Measurements from ENCODE around the gene TOM1L2.

The TOM1L2 gene

DNA sequence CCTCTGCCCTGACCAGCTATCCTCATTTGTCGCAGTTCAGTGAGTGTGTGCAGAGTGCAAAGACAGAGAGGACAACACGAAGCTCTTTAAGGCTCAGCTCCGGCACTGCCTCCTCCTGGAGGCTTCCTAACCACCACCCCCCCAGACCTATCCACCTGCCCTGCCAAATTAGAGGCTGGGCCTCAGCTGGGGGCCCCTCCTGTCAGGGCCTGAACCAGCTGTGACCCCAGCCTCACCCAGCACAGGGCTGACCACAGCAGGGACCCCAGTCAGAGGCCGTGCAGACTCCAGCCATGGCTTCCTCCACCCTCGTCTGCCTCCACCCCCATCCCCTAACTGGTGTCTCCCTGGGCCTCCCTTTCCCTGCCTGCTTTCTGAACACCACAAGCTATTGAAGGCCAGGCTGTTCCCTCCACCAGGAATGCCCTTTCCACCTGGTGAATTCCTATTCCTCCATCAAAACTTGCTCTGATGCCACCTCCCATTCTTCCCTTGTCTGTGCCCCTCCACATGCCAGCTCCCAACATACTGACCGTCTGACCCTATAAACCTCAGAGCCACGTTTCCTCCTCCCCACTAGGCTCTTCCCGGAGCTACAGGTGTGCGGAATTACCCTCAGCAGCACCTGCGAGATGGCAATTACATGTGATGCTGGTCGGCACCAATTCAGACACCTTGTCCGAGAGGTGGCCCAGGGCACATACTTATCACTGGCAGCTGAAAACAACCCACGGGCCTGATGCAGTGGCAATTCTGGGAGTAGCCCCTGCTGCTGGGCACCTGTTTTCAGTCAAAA is 144.2 kb downstream of the TOM1L2 start:
- Histone ChIP-seq H3K9me3 (no peaks in the 10 kb centered on the region), H3K4me1 (peaks cover 18% of the 10 kb centered on the region), H3K36me3 (peaks cover 7% of the 10 kb centered on the region), H3K4me3 (ENCODE audit: low read depth, low read length) (no peak overlapping the region), H3K27me3 (no peaks in the 10 kb centered on the region)
- DNase-seq = no peak
- TF ChIP-seq, protein P1, sequence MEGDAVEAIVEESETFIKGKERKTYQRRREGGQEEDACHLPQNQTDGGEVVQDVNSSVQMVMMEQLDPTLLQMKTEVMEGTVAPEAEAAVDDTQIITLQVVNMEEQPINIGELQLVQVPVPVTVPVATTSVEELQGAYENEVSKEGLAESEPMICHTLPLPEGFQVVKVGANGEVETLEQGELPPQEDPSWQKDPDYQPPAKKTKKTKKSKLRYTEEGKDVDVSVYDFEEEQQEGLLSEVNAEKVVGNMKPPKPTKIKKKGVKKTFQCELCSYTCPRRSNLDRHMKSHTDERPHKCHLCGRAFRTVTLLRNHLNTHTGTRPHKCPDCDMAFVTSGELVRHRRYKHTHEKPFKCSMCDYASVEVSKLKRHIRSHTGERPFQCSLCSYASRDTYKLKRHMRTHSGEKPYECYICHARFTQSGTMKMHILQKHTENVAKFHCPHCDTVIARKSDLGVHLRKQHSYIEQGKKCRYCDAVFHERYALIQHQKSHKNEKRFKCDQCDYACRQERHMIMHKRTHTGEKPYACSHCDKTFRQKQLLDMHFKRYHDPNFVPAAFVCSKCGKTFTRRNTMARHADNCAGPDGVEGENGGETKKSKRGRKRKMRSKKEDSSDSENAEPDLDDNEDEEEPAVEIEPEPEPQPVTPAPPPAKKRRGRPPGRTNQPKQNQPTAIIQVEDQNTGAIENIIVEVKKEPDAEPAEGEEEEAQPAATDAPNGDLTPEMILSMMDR (IDR thresholded peaks at IDR 0.05; ENCODE audit: low read depth, low read length) = no peak

DNA sequence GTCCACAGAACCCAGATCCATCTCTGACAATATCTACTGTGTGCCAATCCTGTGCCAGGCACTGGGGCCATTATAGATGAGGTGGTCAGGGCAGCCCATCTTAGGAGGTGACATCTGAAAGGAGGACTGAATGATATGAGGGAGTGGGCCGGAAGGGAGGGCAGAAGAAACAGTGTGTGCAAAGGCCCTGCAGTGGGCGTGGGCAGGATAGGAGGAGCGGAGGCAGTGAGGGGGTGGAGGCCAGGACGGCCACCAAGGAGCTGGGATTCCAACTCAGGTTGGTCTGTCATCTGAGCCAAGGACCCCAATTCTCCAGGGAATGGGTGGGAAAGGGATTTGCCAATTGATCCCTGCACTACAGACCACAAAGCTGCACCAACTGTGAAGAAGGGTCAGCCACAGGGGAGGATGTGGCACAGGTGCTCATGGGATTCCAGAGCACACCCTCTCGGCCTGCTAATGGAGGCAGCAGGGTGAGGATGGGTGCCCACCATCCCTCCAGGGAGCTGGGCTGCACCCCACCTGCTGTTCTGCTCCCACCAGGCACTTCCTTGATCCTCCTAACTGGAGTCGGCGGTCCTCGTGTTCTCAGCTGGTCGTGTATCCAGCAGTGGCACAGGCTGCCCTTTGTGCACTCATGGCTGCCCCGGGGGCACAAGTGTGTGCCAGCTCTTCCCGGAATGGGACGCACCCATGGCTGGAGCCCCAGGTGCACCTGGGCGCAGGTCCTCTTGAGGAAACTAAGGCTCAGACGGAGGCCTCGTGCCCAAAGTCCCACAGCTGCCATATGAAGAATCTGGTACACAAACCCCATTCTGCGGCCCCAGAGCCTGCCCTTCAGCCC is 145.0 kb downstream of the TOM1L2 start:
- Histone ChIP-seq H3K4me1 (peaks cover 25% of the 10 kb centered on the region), H3K27me3 (no peaks in the 10 kb centered on the region), H3K4me3 (ENCODE audit: low read depth, low read length) (no peak overlapping the region), H3K36me3 (peaks cover 6% of the 10 kb centered on the region), H3K9me3 (no peaks in the 10 kb centered on the region)
- TF ChIP-seq, protein P1 (IDR thresholded peaks at IDR 0.05; ENCODE audit: low read depth, low read length) = no peak
- no peak for DNase-seq

DNA sequence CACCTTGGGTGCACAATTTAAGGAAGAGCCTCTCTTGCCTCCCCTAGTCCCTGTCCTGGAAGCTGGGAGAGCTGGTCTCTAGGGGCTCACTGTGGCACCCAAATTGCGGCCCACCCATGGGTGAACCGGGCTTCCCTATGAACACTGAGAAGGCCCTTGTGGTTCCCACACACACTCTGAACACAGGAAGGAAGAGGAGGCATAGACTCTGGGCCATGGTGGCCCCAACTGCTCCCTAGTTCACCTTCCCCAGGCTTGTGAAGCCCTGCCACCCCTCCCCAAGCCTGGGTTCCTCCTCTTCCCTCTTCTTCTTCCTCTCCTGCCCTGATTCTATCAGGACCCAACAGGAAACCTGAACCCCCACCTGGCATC is 145.9 kb downstream of the TOM1L2 start:
- TF ChIP-seq, protein P1 (IDR thresholded peaks at IDR 0.05; ENCODE audit: low read depth, low read length) = no peak
- Histone ChIP-seq H3K4me3 (ENCODE audit: low read depth, low read length) (no peak overlapping the region), H3K9me3 (no peaks in the 10 kb centered on the region), H3K36me3 (no peaks in the 10 kb centered on the region; the same call in 1 of the 2 replicates), H3K4me1 (peaks cover 19% of the 10 kb centered on the region), H3K27me3 (no peaks in the 10 kb centered on the region)
- no peak for DNase-seq

DNA sequence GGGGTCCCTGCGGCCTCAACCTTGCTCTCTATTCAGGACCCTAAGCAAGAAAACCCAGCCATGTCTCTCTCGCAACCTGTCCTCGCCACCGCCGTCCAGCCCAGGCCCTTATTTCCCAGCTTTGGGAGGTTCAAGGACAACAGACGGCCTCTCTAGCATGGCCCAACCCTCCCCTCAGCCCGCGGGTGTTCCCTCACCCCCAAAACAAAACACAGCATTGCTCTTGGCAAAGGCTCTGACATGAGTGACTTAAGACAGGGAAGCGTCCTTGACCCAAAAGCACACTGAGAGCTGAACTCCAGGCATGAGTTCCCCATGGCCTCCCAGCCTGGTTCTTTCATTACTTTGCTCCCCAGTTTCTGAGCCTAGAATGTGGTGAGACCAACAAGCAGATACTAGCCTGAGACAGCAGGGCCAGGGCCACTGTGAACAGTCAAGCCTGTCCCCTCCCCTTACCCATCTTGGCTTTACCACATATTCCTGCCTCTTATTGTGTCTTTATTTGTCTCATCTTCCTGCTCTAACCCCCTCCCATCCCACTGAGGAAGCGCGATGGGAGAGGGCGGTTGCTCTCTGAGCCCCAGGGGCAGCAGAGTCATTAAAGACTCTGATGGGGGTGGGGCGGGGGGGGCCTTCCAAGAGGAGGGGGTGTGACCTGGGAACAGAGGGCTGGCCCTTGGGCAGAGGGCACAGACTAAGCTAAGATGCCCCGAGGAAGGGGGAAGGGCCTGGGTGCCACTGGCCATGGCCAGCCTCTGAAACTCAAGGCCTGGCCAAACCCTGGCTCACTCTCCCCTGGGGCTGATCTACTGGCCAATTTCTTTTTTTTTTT is 147.2 kb downstream of the TOM1L2 start:
- H3K9me3 ChIP-seq = no peaks in the 10 kb centered on the region
- TF ChIP-seq, protein P1 (IDR thresholded peaks at IDR 0.05; ENCODE audit: low read depth, low read length) = no peak
- H3K27me3 ChIP-seq = no peaks in the 10 kb centered on the region
- H3K4me3 ChIP-seq (ENCODE audit: low read depth, low read length) = no peak overlapping the region
- H3K36me3 ChIP-seq = no peaks in the 10 kb centered on the region; the same call in 1 of the 2 replicates
- peaks cover 20% of the 10 kb centered on the region for H3K4me1 ChIP-seq
- DNase-seq = no peak

DNA sequence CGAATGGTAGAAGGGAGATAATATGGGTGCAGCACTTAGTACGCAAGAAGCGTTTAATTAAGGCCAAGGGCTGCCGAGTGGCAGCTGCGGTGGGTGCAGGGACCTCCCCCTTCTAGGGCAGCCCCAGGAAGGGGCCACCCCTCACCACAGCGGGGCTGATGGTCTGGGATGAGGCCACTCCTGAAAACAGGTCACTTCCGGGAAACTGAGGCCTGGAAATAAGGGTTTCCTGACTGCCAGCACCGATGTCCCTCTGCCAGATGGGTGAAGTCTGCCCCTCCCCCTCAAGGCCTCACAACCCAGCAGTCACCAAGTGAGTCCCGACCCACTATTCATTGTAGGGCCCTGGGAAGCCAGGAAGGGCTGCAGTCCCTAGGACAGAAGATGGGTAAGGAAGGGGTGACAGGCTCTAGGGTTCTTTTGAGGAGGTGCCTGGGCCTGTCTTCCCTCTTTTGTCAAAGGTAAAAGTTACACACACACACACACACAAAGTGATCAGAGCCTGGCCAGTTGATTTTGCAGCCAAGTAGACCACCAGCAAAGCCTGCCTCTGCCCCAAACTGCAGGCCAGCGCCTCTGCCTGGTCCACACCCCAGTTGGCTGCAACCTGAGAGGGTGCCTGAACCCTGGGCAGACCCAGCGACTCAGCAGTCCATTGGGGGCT is 147.9 kb downstream of the TOM1L2 start:
- H3K27me3 ChIP-seq = no peaks in the 10 kb centered on the region
- H3K4me1 ChIP-seq = peaks cover 28% of the 10 kb centered on the region
- peak; percentile 66 for DNase-seq
- H3K9me3 ChIP-seq = no peaks in the 10 kb centered on the region
- H3K36me3 ChIP-seq = peaks cover 3% of the 10 kb centered on the region
- TF ChIP-seq, protein P1 (IDR thresholded peaks at IDR 0.05; ENCODE audit: low read depth, low read length) = no peak
- H3K4me3 ChIP-seq (ENCODE audit: low read depth, low read length) = peak overlapping the region; percentile 34
